Measurements from ENCODE around the gene NR2F1-AS1.

Gene NR2F1-AS1

DNA sequence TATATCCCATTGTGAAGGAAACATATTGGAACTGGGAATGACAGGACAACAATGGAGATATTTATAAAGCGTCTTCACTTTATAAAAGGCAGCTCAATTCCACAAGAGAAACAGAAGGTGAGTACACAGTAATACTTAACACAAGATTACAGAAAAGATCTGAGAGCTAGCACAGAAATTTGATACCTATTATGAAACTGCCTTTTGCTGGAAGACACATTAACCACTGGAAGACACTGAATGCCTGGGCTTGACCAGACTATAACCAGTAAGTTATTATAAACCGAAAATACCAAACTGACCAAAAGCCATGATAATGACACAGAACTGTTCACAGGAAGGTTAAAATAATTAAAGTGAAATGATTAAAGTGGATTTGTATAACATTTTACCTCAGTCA lies 195.4 kb downstream of the NR2F1-AS1 start:
- no peak for DNase-seq (ENCODE audit: low read depth)

DNA sequence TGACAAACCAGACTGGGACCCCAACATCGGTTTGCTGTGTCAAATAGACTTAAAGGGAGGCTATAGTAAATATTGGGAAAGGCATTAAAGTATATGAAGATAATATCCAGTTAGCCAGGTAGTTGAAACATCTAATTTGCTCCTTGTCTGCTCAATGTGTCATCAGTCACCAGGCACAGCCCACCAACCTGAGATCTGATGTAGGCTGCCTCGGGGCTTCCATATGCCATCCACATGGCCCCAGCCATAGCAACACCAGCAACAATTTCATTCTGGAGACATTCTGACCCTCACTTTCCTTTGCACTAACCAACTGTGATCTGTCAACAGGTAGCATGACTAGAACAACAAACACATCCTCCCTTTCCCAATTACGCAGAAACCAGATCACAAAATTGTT lies 196.0 kb downstream of the NR2F1-AS1 start:
- DNase-seq (ENCODE audit: low read depth) = no peak

- no peak for DNase-seq (ENCODE audit: low read depth)
These were observed 197.0 kb downstream of the NR2F1-AS1 start for GRCh38 chr5:93384026-93384425.

DNA sequence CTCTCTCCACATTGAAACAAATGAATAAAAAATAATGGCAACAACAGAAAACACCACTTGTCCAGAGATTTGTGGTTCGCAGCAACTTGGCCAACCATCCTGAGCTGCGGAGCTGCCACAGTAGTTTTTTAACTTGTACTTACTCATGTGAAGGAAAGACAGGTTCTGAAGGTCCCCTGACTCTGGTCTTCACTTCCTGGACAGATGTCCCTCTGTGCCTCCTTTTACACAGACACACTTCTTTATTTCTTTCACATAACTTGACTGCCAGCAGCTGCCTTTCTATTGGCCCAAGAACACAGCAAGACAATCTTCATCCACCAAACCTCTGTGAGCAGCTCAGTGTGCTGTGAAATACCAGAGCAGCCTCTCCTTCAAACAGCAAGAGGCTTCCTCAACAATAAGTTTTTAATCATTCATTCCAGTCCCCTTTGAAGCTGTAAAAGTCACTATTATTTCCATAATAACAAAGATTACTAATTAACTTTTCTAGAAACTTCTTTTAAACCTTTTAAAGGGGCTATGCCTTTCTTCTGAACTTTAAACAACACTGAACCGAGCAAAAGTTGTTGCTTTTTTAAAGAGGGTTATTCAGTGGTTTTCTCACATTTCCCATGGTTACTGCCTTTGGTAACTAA lies 198.7 kb downstream of the NR2F1-AS1 start:
- DNase-seq (ENCODE audit: low read depth) = no peak

DNA sequence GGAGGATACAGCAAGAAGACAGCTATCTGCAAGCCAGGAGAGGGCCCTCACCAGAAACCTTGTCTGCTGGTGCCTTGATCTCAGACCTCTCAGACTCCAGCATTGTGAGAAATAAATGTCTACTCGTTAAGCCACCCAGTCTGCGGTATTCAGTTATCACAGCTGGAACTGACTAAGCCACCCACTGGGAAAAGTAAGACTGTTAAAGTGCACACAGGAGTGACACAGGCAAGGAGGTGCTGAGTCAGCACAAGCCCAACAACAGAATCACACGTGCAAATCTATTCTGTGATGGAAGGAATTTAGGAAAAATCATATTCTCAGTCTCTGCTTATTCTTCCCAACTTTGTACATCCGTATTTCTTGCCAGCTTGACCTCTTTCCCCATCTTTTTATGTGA lies 200.0 kb downstream of the NR2F1-AS1 start:
- no peak for DNase-seq (ENCODE audit: low read depth)

DNA sequence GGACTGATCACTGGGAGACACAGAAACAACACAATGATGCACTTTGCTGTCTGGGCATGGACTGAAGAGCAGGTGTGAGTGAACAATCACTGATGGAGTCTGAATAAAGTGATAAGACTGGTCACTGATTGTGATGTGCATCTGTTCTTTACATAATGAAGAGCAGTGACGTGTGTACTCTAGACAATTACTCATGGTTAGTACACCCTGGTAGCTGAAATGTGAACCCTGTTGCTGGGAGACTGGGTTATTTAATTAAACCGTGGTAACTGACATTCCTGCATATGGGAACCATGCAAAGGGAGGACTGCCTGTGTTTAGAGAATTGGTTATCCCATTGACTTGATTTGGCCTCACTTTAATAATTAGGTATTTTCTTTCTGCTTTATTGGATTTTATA lies 202.9 kb downstream of the NR2F1-AS1 start:
- DNase-seq (ENCODE audit: low read depth) = no peak

DNA sequence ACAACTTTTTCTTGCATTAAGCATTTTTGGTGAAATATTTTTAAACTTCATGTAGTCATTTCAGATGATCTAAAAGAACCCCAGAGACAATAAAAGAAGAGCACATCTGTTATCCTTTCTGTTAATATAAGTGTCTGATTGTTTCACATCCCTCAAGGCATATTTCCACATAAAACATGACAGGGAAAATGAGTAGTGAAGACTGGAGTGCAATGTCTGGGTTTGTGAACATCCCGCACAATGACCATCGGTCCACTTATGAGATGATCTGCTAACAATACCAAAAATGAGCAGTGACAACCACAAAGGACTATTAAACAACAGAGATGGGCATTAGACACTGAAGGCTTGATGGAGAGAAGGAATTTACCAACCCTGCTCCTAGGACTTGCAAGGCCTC lies 209.1 kb downstream of the NR2F1-AS1 start:
- no peak for DNase-seq (ENCODE audit: low read depth)

DNA sequence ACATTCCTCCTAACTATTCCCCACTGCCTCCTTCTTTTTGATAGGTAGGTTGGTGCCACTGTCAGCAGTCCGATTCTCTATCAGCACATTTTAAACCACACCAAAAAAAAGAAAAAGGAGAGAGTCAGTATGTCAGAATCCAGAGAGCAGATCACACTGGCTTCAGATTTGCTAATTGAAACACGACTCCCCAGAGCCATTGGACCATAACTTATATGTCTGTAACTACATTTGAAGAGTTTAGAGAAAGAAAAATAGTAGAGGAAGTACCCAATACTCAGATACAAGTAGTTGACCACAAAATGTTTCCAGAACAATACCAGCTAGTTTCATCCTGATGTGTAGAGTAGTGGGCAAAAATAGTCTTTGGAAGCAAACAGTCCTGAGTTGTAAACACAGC lies 216.6 kb downstream of the NR2F1-AS1 start:
- DNase-seq (ENCODE audit: low read depth) = no peak

- no peak for DNase-seq (ENCODE audit: low read depth)
These were observed 220.5 kb downstream of the NR2F1-AS1 start for GRCh38 chr5:93360436-93361088.

- DNase-seq (ENCODE audit: low read depth) = no peak
These were observed 221.1 kb downstream of the NR2F1-AS1 start for GRCh38 chr5:93359960-93360305.

All from T follicular helper cell (primary cell).